Hepatocyte (in vitro differentiated cells): ENCODE results near the gene IRX5.

Experiments
- EZH2 ChIP-seq: fragments of 200-600 bp; sonication (generic); IDR thresholded peaks from 2 replicates; pipeline ENCODE4 v1.6.1; 2016; ENCODE audit warnings: antibody characterized with exemption, mild to moderate bottlenecking, borderline replicate concordance
- EZH2phosphoT487 ChIP-seq: fragments of 200-600 bp; sonication (generic); IDR thresholded peaks from one replicate; pipeline ENCODE4 v1.6.1; 2018; ENCODE audit warnings: antibody characterized with exemption, mild to moderate bottlenecking, low read depth, moderate library complexity; ENCODE audit not compliant: unreplicated experiment, severe bottlenecking
- TF ChIP-seq, protein P1 (sequence below): fragments of 200-600 bp; sonication (generic); IDR thresholded peaks from 2 replicates; pipeline ENCODE4 v1.5.1; 2016; ENCODE audit warnings: antibody characterized with exemption, mild to moderate bottlenecking; ENCODE audit not compliant: poor library complexity

DNA sequence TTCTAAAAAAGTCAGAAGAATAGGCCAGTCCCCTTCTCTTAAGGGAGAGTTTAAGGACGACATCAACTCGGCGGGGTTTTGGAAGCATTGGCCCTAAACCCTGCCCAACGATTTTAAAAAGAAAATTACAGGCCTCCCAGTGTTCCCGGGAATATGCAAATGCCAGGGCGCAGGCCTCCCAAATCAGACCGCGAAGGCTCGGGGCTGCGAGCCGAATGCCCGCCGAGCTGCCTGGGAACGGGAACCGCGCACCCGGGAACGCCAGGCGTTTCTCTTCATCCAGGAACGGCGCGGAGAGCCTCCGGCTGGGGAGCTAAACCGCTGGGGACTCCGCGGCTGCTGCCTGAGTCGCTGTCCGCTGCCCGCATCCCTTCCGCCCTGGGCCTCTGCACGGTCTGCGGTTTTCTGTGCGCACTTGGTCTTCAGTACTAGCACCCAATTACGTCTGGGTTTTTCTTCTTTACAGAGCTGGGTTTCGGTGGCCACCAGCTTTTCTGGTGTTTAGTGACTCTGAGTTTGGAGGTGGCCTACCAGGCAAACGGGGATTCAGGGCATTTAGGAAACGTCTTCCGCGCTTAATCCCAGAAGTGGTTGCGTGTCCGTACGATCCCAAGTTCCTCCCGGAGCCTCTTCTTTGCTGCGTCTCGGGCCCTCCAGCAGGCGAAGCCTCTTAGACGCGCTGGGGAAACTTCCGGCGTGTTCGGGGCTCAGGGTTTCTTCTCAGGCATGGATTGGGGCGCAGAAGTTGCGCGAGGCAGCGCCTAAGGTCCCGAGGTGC is 5.7 kb downstream of the IRX5 start:
- TF ChIP-seq, protein P1, sequence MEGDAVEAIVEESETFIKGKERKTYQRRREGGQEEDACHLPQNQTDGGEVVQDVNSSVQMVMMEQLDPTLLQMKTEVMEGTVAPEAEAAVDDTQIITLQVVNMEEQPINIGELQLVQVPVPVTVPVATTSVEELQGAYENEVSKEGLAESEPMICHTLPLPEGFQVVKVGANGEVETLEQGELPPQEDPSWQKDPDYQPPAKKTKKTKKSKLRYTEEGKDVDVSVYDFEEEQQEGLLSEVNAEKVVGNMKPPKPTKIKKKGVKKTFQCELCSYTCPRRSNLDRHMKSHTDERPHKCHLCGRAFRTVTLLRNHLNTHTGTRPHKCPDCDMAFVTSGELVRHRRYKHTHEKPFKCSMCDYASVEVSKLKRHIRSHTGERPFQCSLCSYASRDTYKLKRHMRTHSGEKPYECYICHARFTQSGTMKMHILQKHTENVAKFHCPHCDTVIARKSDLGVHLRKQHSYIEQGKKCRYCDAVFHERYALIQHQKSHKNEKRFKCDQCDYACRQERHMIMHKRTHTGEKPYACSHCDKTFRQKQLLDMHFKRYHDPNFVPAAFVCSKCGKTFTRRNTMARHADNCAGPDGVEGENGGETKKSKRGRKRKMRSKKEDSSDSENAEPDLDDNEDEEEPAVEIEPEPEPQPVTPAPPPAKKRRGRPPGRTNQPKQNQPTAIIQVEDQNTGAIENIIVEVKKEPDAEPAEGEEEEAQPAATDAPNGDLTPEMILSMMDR = no peak
- peak; percentile 33 for TF ChIP-seq EZH2
- no peak for TF ChIP-seq EZH2phosphoT487
